Coronary artery (tissue), 2 donors: Measurements from ENCODE around the gene NCK1.

Experiments used
- DNase-seq: peaks from one replicate; pipeline ENCODE4 v3.0.0-alpha.2; 2017; ENCODE audit warnings: low spot score
- H3K27ac ChIP-seq, 2 donors: fragments of 200-600 bp; sonication (generic); one replicate each; pipeline ENCODE4 v1.5.1; 2016 to 2019
- H3K4me3 ChIP-seq: fragments of 200-600 bp; sonication (generic); 2 replicates; pipeline ENCODE4 v1.5.1; 2016; ENCODE audit warnings: mild to moderate bottlenecking, moderate library complexity
- CTCF ChIP-seq: fragments of 200-600 bp; sonication (generic); IDR thresholded peaks from one replicate; pipeline ENCODE4 v1.5.1; 2019; ENCODE audit warnings: antibody characterized with exemption

NCK1 gene

GRCh38 chr3:136947477-136947876 lies 85.5 kb downstream of the NCK1 start:
- DNase-seq, result no peak
- Histone ChIP-seq H3K27ac (no peak overlapping the region), H3K4me3 (no peak overlapping the region)
- no peak for TF ChIP-seq CTCF

GRCh38 chr3:136949146-136949545 lies 87.1 kb downstream of the NCK1 start:
- no peak for DNase-seq
- no peak for TF ChIP-seq CTCF
- no peak overlapping the region for H3K4me3 ChIP-seq
- H3K27ac ChIP-seq, result no peak overlapping the region

- H3K27ac ChIP-seq, result no peak overlapping the region
Measured at GRCh38 chr3:136949708-136950107, 87.7 kb downstream of the NCK1 start.

GRCh38 chr3:136950623-136951022 lies 88.6 kb downstream of the NCK1 start:
- Histone ChIP-seq H3K4me3 (no peak overlapping the region), H3K27ac (no peak overlapping the region)
- no peak for TF ChIP-seq CTCF
- DNase-seq, result no peak

More at GRCh38 chr3:136949708-136950107, 87.7 kb downstream of the NCK1 start:
- no peak overlapping the region for H3K4me3 ChIP-seq
- TF ChIP-seq CTCF, result no peak
- DNase-seq, result no peak

GRCh38 chr3:136952292-136952691 lies 90.3 kb downstream of the NCK1 start:
- Histone ChIP-seq H3K4me3 (no peak overlapping the region), H3K27ac (no peak overlapping the region)
- DNase-seq, result no peak
- no peak for TF ChIP-seq CTCF

- Histone ChIP-seq H3K27ac (no peak overlapping the region), H3K4me3 (no peak overlapping the region)
- no peak for DNase-seq
- no peak for TF ChIP-seq CTCF
Measured at GRCh38 chr3:136954251-136954650, 92.2 kb downstream of the NCK1 start.

- no peak overlapping the region for H3K4me3 ChIP-seq
- H3K27ac ChIP-seq, result no peak overlapping the region
- DNase-seq, result no peak
- no peak for TF ChIP-seq CTCF
Measured at GRCh38 chr3:136954980-136955780, 93.2 kb downstream of the NCK1 start.
